Effector CD4-positive, alpha-beta T cell (primary cell): Measurements from ENCODE around the gene FCHO1.

ENCODE experiments used
- DNase-seq: peaks from one replicate; pipeline ENCODE4 v3.0.0-alpha.2; 2020

The FCHO1 gene

GRCh38 chr19:17832443-17833208, 81.3 kb downstream of the FCHO1 start:
- no peak for DNase-seq

DNA sequence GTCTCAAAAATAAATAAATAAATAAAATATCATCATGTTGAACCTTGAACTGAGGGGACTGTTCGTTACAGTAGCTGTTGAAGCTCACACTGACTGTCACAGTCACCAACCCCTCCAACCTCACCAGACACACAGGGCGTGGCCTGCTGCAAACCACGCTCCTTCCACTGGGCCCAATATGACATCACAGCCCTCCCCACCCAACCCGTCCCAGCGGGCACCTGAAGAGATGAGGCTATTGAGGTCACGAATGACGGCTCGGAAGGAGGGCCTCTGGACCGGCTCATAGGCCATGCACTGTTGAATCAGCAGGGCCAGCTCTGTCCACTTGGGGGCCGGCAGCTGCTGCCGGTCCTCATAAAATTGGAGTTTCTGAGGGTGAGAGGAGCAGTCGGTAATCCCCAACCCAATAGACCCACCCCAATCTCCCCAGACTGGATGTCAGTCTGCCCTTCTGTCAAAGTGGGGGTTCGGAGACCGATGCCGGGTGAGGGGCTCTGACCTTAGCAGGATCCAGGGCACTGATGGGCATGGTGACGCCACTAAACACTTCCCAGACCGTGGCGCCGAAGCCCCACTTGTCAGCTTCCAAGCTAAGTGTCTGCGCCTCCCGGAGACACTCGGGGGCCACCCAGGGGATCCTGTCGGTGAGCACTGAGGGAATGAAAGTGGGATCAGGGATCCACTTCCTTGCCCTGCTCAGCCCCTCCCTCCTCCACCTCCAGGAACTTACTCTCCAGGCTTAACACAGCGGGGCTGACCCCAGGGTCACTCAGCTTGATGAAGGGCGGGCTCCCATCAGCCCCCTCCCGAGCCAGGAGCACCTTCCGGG, 83.3 kb downstream of the FCHO1 start:
- DNase-seq, result no peak

- no peak for DNase-seq
These were observed 84.1 kb downstream of the FCHO1 start for GRCh38 chr19:17835182-17836006.

GRCh38 chr19:17836530-17836929, 85.3 kb downstream of the FCHO1 start:
- DNase-seq, result no peak

GRCh38 chr19:17837972-17838371, 86.7 kb downstream of the FCHO1 start:
- DNase-seq, result no peak
